IPS DF 6.9 (cell line): ENCODE data around the gene PDE10A.
"Not testable (repeated sequence)": the region's sequence is repeated elsewhere in the genome, so short reads cannot be mapped to it uniquely, and the experiment has no call there.

Experiments
- DNase-seq: peaks from one replicate; pipeline ENCODE4 v3.0.0-alpha.2; 2013; ENCODE audit warnings: low read depth, low spot score
- H3K27ac ChIP-seq: one replicate; pipeline ENCODE4 v1.5.1; 2013; ENCODE audit warnings: low read length, control low read depth
- H3K27me3 ChIP-seq: 2 replicates; pipeline ENCODE4 v1.6.1; 2013; ENCODE audit warnings: mild to moderate bottlenecking, low read length; ENCODE audit not compliant: control insufficient read depth, insufficient read depth
- H3K36me3 ChIP-seq: 2 replicates; pipeline ENCODE4 v1.6.1; 2013; ENCODE audit warnings: low read length; ENCODE audit not compliant: control insufficient read depth, insufficient read depth
- H3K4me1 ChIP-seq: 2 replicates; pipeline ENCODE4 v1.6.1; 2013; ENCODE audit warnings: low read length; ENCODE audit not compliant: control insufficient read depth, insufficient read depth
- H3K4me3 ChIP-seq: 2 replicates; pipeline ENCODE4 v1.5.1; 2013; ENCODE audit warnings: mild to moderate bottlenecking, low read length
- H3K9me3 ChIP-seq: 2 replicates; pipeline ENCODE4 v1.6.1; 2013; ENCODE audit warnings: low read length, inconsistent platforms; ENCODE audit not compliant: control insufficient read depth, insufficient read depth
- WGBS: extraction: QIAGEN DNeasy Blood & Tissue Kit; methylation state at CpG from one replicate; pipeline ENCODE4 v1.1.7; 2013; ENCODE audit warnings: mixed read lengths, missing lambda C conversion rate; ENCODE audit not compliant: insufficient read length, insufficient coverage; 5-methylcytosine and 5-hydroxymethylcytosine counted together

Gene PDE10A

GRCh38 chr6:165556116-165556843, 106.8 kb downstream of the PDE10A start:
- Histone ChIP-seq H3K36me3 (no peaks in the 10 kb centered on the region), H3K9me3 (no peaks in the 10 kb centered on the region), H3K27ac (no peak overlapping the region), H3K27me3 (no peaks in the 10 kb centered on the region), H3K4me1 (peaks cover 2% of the 10 kb centered on the region; the same call in 1 of the 2 replicates), H3K4me3 (no peak overlapping the region)
- WGBS, result no CpG with 5 or more reads among the region's 3 CpGs
- DNase-seq, result no peak

- H3K36me3 ChIP-seq, H3K9me3 ChIP-seq, H3K4me1 ChIP-seq, DNase-seq, H3K27me3 ChIP-seq, H3K4me3 ChIP-seq, H3K27ac ChIP-seq: not testable (repeated sequence)
- no CpG with 5 or more reads among the region's 3 CpGs for WGBS
Measured at GRCh38 chr6:165554644-165555043, 108.4 kb downstream of the PDE10A start.

- DNase-seq, result no peak
- no peaks in the 10 kb centered on the region for H3K36me3 ChIP-seq
- no peak overlapping the region for H3K27ac ChIP-seq
- no CpG with 5 or more reads among the region's 5 CpGs for WGBS
- no peaks in the 10 kb centered on the region for H3K27me3 ChIP-seq
- H3K4me3 ChIP-seq, result no peak overlapping the region
- H3K4me1 ChIP-seq, result peaks cover 2% of the 10 kb centered on the region; the same call in 1 of the 2 replicates
- no peaks in the 10 kb centered on the region for H3K9me3 ChIP-seq
Measured at GRCh38 chr6:165552248-165552736, 110.7 kb downstream of the PDE10A start.

GRCh38 chr6:165551828-165552227, 111.2 kb downstream of the PDE10A start:
- WGBS, result no CpG with 5 or more reads among the region's 3 CpGs

GRCh38 chr6:165548450-165548849, 114.6 kb downstream of the PDE10A start:
- no CpG with 5 or more reads among the region's 2 CpGs for WGBS
- DNase-seq, result no peak
- no peaks in the 10 kb centered on the region for H3K9me3 ChIP-seq
- no peaks in the 10 kb centered on the region for H3K36me3 ChIP-seq
- H3K27ac ChIP-seq, result no peak overlapping the region
- H3K4me3 ChIP-seq, result no peak overlapping the region
- H3K27me3 ChIP-seq, result no peaks in the 10 kb centered on the region
- peaks cover 2% of the 10 kb centered on the region; the same call in 1 of the 2 replicates for H3K4me1 ChIP-seq

More at GRCh38 chr6:165551828-165552227, 111.2 kb downstream of the PDE10A start:
- Histone ChIP-seq H3K9me3 (no peaks in the 10 kb centered on the region), H3K4me1 (peaks cover 2% of the 10 kb centered on the region; the same call in 1 of the 2 replicates), H3K36me3 (no peaks in the 10 kb centered on the region), H3K4me3 (no peak overlapping the region), H3K27ac (no peak overlapping the region), H3K27me3 (no peaks in the 10 kb centered on the region)
- DNase-seq, result no peak

- Histone ChIP-seq H3K9me3 (no peaks in the 10 kb centered on the region), H3K36me3 (no peaks in the 10 kb centered on the region), H3K27me3 (no peaks in the 10 kb centered on the region), H3K4me3 (no peak overlapping the region), H3K4me1 (no peaks in the 10 kb centered on the region), H3K27ac (no peak overlapping the region)
- WGBS, result no CpG with 5 or more reads among the region's 2 CpGs
- no peak for DNase-seq
Measured at GRCh38 chr6:165545806-165546205, 117.2 kb downstream of the PDE10A start.

- no CpG with 5 or more reads among the region's 4 CpGs for WGBS
- H3K27me3 ChIP-seq, result no peaks in the 10 kb centered on the region
- no peak overlapping the region for H3K4me3 ChIP-seq
- H3K4me1 ChIP-seq, result no peaks in the 10 kb centered on the region
- H3K36me3 ChIP-seq, result no peaks in the 10 kb centered on the region
- H3K27ac ChIP-seq, result no peak overlapping the region
- no peak for DNase-seq
- no peaks in the 10 kb centered on the region for H3K9me3 ChIP-seq
Measured at GRCh38 chr6:165543781-165544180, 119.3 kb downstream of the PDE10A start.

- Histone ChIP-seq H3K9me3 (no peaks in the 10 kb centered on the region), H3K4me1 (no peaks in the 10 kb centered on the region), H3K27ac (no peak overlapping the region), H3K36me3 (no peaks in the 10 kb centered on the region), H3K4me3 (no peak overlapping the region), H3K27me3 (no peaks in the 10 kb centered on the region)
- WGBS, result no CpG with 5 or more reads among the region's 4 CpGs
- no peak for DNase-seq
Measured at GRCh38 chr6:165536911-165537310, 126.1 kb downstream of the PDE10A start.

GRCh38 chr6:165519316-165519715, 143.7 kb downstream of the PDE10A start:
- WGBS, result no CpG with 5 or more reads among the region's 3 CpGs
- DNase-seq, result no peak
- H3K9me3 ChIP-seq, result no peaks in the 10 kb centered on the region

GRCh38 chr6:165515963-165516624, 146.9 kb downstream of the PDE10A start:
- H3K4me1 ChIP-seq, result no peaks in the 10 kb centered on the region
- no peaks in the 10 kb centered on the region for H3K9me3 ChIP-seq
- no peaks in the 10 kb centered on the region for H3K36me3 ChIP-seq
- H3K4me3 ChIP-seq, result no peak overlapping the region
- H3K27me3 ChIP-seq, result no peaks in the 10 kb centered on the region
- no peak overlapping the region for H3K27ac ChIP-seq
- no peak for DNase-seq
- 100% methylated on average over 1 of the region's 6 CpGs for WGBS

More at GRCh38 chr6:165519316-165519715, 143.7 kb downstream of the PDE10A start:
- Histone ChIP-seq H3K36me3 (no peaks in the 10 kb centered on the region), H3K4me3 (no peak overlapping the region), H3K27ac (no peak overlapping the region), H3K4me1 (no peaks in the 10 kb centered on the region), H3K27me3 (no peaks in the 10 kb centered on the region)
